Measurements from ENCODE around the gene SLC12A3.
"Not testable (repeated sequence)": the region's sequence is repeated elsewhere in the genome, so short reads cannot be mapped to it uniquely, and the experiment has no call there.

Gene SLC12A3

GRCh38 chr16:56869513-56870275 is 4.7 kb downstream of the SLC12A3 start:
- peak; percentile 27 for DNase-seq (ENCODE audit: low spot score)

GRCh38 chr16:56870276-56870888 is 5.4 kb downstream of the SLC12A3 start:
- DNase-seq (ENCODE audit: low spot score): no peak

GRCh38 chr16:56871172-56871593 is 6.2 kb downstream of the SLC12A3 start:
- DNase-seq (ENCODE audit: low spot score): no peak

GRCh38 chr16:56872863-56873391 is 7.9 kb downstream of the SLC12A3 start:
- DNase-seq (ENCODE audit: low spot score): no peak

DNA sequence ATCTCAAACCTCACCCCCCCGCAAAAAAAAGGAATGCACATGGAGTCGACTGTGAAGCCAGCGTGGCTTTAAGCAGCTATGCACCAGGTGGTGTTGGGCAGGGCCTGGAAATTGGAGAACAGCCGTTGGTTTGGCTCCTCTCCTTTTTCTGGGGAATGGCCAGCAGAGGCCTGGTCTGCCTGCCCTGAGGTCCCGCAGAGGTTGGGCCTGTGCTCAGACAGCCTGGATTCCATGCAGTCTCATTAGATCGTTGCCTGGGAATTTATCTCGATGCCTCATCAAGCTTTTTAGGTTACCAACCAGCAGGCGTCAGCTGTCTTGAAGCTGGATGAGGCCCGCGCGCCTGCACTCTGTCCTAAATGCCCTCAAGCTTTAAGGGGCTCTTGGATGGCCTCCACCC is 9.8 kb downstream of the SLC12A3 start:
- DNase-seq (ENCODE audit: low spot score): no peak

DNA sequence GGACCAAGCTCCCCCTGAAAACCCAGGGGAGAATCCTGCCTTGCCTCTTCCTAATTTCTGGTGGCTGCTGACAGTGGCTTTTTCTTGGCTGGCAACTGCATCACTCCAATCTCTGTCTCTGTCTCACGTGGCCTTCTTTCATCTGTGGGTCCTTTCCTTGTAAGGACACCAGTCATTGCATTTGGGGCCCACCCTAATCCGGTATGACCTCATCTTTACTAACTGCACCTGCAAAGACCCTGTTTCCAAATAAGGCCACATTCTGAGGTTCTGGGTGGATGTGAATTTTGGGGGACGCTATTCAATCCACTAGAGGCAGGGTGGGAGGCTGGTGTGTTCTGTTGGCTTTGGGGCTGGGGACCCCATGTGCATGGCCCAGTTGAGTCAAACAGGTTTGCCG is 11.0 kb downstream of the SLC12A3 start:
- DNase-seq (ENCODE audit: low spot score): no peak

- no peak for DNase-seq (ENCODE audit: low spot score)
Observed at GRCh38 chr16:56877486-56878182, 12.6 kb downstream of the SLC12A3 start.

GRCh38 chr16:56878282-56878854 is 13.4 kb downstream of the SLC12A3 start:
- DNase-seq (ENCODE audit: low spot score): no peak

DNA sequence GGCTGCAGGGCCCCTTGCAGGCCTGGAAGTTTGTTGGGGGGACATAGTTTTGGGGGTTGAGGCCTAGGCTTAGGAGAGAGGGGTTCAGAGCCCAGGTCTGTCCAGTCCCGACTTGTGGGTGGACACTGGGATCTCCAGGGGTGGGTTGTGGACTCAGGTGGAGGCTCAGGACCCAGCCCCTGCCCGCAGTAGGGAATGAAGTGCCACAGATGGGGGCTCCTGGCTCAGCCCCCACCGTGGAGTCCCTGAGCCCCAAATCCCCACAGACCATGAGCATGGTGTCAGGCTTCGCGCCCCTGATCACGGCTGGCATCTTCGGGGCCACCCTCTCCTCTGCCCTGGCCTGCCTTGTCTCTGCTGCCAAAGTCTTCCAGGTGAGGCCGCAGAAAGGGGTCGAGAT is 14.3 kb downstream of the SLC12A3 start:
- no peak for DNase-seq (ENCODE audit: low spot score)

DNA sequence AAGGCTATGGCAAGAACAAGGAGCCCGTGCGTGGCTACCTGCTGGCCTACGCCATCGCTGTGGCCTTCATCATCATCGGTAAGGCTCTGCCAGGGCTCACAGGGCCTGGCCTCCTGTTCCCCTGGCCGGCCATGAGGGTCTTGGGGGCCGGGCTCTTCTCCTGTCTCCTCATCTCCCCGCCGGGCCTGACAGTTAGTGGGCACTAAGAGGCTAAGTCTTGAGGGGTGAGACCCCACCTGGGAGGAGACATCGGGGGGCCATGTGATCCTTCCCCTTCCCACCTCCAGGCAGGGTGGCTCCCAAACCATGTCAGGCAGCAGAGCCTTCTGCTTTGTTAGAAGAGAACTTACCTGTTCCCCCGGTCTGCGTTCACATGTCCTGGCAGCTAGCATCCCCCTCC is 15.2 kb downstream of the SLC12A3 start:
- no peak for DNase-seq (ENCODE audit: low spot score)

- no peak for DNase-seq (ENCODE audit: low spot score)
Observed at GRCh38 chr16:56880685-56881084, 15.7 kb downstream of the SLC12A3 start.

DNA sequence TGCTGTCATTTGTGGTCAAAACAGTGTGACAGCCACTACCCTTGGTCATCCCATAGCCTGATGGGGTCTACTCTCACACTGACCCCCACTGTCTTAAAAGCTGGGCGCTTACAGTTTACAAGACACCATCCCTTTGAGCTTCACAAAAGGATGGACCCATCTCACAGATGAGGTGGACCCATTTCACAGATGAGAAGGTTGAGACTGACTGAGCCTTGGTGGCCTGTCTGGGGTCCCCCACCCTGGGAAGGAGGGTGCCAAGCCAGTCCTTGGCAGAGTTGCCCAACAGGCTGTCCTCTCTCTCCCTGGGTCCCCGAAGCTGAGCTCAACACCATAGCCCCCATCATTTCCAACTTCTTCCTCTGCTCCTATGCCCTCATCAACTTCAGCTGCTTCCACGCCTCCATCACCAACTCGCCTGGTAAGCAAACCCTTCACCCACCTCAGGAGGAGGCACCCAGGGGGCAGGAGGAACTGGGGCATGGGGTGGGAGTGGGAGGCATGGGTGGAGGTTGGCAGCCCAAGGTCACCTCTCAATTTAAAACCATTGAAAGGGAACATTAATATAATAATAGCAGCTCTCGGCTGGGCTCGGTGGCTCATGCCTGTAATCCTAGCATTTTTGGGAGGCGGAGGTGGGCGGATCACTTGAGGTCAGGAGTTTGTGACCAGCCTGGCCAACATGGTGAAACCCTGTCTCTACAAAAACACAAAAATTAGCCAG is 17.2 kb downstream of the SLC12A3 start:
- no peak for DNase-seq (ENCODE audit: low spot score)

GRCh38 chr16:56883586-56883985 is 18.6 kb downstream of the SLC12A3 start:
- no peak for DNase-seq (ENCODE audit: low spot score)

DNA sequence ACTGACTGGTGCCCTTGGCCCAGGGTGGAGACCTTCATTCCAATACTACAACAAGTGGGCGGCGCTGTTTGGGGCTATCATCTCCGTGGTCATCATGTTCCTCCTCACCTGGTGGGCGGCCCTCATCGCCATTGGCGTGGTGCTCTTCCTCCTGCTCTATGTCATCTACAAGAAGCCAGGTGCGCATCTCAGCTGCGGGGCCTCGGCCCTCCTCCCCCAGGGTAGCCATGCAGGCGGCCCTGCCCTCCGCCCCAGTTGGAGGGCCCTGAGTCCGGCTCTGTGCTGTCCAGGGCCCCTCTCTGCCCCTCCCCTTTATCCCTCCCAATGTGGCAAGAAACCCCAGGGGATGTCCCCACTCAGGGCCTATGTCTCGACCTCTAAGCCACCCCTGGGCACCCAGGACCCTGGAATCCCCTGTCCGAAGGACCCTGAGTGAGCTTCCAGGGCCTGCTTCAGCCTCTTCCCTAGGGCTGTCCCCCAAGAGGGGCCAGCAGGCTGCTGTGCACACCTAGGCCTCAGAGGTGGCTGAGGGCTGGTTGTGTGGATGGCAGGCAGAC is 19.1 kb downstream of the SLC12A3 start:
- no peak for DNase-seq (ENCODE audit: low spot score)

- DNase-seq (ENCODE audit: low spot score): not testable (repeated sequence)
Observed at GRCh38 chr16:56884929-56885328, 19.9 kb downstream of the SLC12A3 start.

DNA sequence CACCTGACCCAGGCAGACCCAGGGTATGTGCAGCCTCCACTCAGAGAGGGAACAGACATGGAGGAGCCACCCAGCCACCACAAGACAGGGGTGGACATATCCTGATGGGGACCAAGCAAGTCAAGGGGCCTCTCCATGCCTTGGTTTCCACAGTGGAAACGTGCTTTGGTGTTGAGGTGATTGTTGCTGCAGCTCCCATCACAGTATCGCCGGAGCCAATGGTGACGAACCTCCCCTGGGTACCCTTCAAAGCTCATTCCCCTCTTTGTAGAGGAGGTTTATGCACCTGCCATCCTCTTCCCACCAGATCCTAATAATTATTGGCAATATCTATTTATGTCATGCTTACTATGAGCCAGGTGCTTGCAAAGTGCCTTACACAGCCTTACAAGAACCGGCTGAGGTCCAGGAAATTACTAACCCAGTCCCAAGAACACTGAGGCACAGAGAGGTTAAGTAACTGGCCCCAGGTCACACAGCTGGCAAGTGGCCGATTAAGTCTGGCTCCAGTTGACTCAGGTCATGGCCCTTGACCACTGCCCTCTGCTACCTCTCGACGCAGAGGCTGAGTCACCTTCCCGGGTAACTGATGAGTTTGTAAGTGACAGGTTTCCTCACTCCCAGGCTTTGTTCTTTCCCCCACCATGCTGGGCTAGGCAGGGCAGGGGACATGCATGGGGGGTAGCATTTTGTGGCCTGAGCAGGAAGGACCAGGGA is 20.6 kb downstream of the SLC12A3 start:
- DNase-seq (ENCODE audit: low spot score): no peak

- no peak for DNase-seq (ENCODE audit: low spot score)
Observed at GRCh38 chr16:56886296-56886695, 21.3 kb downstream of the SLC12A3 start.

DNA sequence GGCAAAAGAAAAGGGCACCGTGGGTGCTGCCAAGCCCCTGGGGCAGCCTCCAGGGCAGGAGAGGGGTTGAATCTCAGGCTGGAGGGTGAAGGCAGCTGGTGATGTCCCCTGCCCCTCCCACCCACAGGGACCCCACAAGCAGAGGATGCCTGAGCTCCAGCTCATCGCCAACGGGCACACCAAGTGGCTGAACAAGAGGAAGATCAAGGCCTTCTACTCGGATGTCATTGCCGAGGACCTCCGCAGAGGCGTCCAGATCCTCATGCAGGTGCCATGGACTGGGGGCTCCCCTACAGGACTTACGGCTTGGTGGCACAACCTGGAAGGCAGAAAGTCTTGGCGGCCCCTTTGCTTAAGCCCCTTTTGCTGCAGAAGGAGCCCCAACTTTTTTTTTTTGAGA is 21.8 kb downstream of the SLC12A3 start:
- no peak for DNase-seq (ENCODE audit: low spot score)

- DNase-seq (ENCODE audit: low spot score): no peak
Observed at GRCh38 chr16:56888806-56889205, 23.8 kb downstream of the SLC12A3 start.

- no peak for DNase-seq (ENCODE audit: low spot score)
Observed at GRCh38 chr16:56889206-56889605, 24.2 kb downstream of the SLC12A3 start.

GRCh38 chr16:56891685-56892084 is 26.7 kb downstream of the SLC12A3 start:
- no peak for DNase-seq (ENCODE audit: low spot score)

Measured in CD4-positive, alpha-beta T cell treated with Interleukin-2 at 100 ng/mL for 4 hours (primary cell).